Lung (tissue), 12 donors: ENCODE measurements around the gene SERPINA10. TPM values are rescaled to one million over a fixed set of nuclear protein-coding genes. Genes with fewer than 3 reads are reported as not detected.

Source experiments
- ATAC-seq: fragments of 200-7000 bp; cut with Tn5 transposase; one replicate; pipeline ENCODE4 v1.9.1; 2020; ENCODE audit warnings: moderate number of reproducible peaks; ENCODE audit not compliant: insufficient read depth, low FRiP score
- DNase-seq, 3 donors: peaks; one replicate each; pipeline ENCODE4 v3.0.0-alpha.2; 2013 to 2017
- H3K27ac ChIP-seq, 2 donors: one replicate each; pipeline ENCODE4 v1.5.1; 2013; ENCODE audit warnings: mild to moderate bottlenecking in 2 of 2, moderate library complexity in 2 of 2, control low read depth in 1 of 2, inconsistent platforms in 1 of 2, low read depth in 1 of 2, low read length in 1 of 2
- H3K27me3 ChIP-seq, 3 donors: one replicate each; pipeline ENCODE4 v1.5.1; 2013; ENCODE audit warnings: low read length in 2 of 3; ENCODE audit not compliant: control insufficient read depth in 3 of 3, insufficient read depth in 3 of 3
- H3K36me3 ChIP-seq, 4 donors: one replicate each; pipeline ENCODE4 v1.5.1; 2013; ENCODE audit warnings: low read length in 4 of 4, mild to moderate bottlenecking in 1 of 4, moderate library complexity in 1 of 4; ENCODE audit not compliant: control insufficient read depth in 4 of 4, insufficient read depth in 4 of 4
- H3K4me1 ChIP-seq, 5 donors: one replicate each; pipeline ENCODE4 v1.5.1; 2013; ENCODE audit warnings: low read length in 5 of 5, mild to moderate bottlenecking in 2 of 5, moderate library complexity in 1 of 5; ENCODE audit not compliant: control insufficient read depth in 5 of 5, insufficient read depth in 5 of 5
- H3K4me3 ChIP-seq: one replicate; pipeline ENCODE4 v1.5.1; 2013; ENCODE audit warnings: mild to moderate bottlenecking, control low read depth, moderate library complexity
- H3K9ac ChIP-seq, 2 donors: one replicate each; pipeline ENCODE4 v1.5.1; 2013; ENCODE audit warnings: low read length in 2 of 2, control low read depth in 1 of 2; ENCODE audit not compliant: insufficient read depth in 1 of 2
- H3K9me3 ChIP-seq, 4 donors: one replicate each; pipeline ENCODE4 v1.5.1; 2013; ENCODE audit warnings: low read length in 3 of 4, mild to moderate bottlenecking in 1 of 4, moderate library complexity in 1 of 4; ENCODE audit not compliant: control insufficient read depth in 4 of 4, insufficient read depth in 3 of 4
- CTCF ChIP-seq: IDR thresholded peaks from 2 replicates; pipeline ENCODE4 v1.5.1; 2012; ENCODE audit warnings: mild to moderate bottlenecking; ENCODE audit errors: control extremely low read depth, extremely low read depth
- WGBS, 2 donors: extraction: QIAGEN DNeasy Blood & Tissue Kit; methylation state at CpG; one replicate each; pipeline ENCODE4 v1.1.7; 2013; 5-methylcytosine and 5-hydroxymethylcytosine counted together
- polyA plus RNA-seq, 2 donors: library from polyadenylated mRNA; stranded (reverse); fragments of 200-250 nt; gene quantifications; one replicate each; pipeline ENCODE4 v1.2.1, GENCODE V29; 2013
- total RNA-seq, 2 donors: library from RNA; depleted of rRNA in 1 of 2; stranded (reverse); fragments of >200 nt in 1 of 2; gene quantifications; one replicate each; pipeline ENCODE4 v1.2.1, GENCODE V29; 2014 to 2021
- donor health status: control.
- donor health status: control.
- donor health status: Bipolar disorder and iron deficiency.
- donor health status: healthy.
- donor health status: DM: yes; HTN: yes; CAD: no.

Gene SERPINA10
- total and polyA plus RNA-seq, 4 donors: 0.21 TPM; not detected in 3

- WGBS, 2 donors: 58 to 61% methylated on average over 9 of the region's 9 CpGs
These were observed 2.5 kb upstream of the SERPINA10 start for GRCh38 chr14:94295360-94296180.

GRCh38 chr14:94293578-94293924 lies 483 bp upstream of the SERPINA10 start:
- H3K9ac ChIP-seq: no peak overlapping the region
- H3K36me3 ChIP-seq: no peaks in the 10 kb centered on the region
- ATAC-seq (no peak), DNase-seq (no peak)
- H3K27me3 ChIP-seq: no peaks in the 10 kb centered on the region
- no peak overlapping the region for H3K4me3 ChIP-seq
- H3K9me3 ChIP-seq: peaks cover 0 to 4% (median 0%) of the 10 kb centered on the region in 4 donors
- WGBS, 2 donors: 74 to 90% methylated on average over 3 of the region's 3 CpGs
- no peak overlapping the region for H3K27ac ChIP-seq
- TF ChIP-seq CTCF: no peak
- H3K4me1 ChIP-seq: no peaks in the 10 kb centered on the region

More at GRCh38 chr14:94295360-94296180, 2.5 kb upstream of the SERPINA10 start:
- Histone ChIP-seq H3K9ac (no peak overlapping the region), H3K27ac (no peak overlapping the region), H3K9me3 (peaks cover 0 to 4% (median 0%) of the 10 kb centered on the region in 4 donors), H3K27me3 (no peaks in the 10 kb centered on the region), H3K4me3 (no peak overlapping the region), H3K36me3 (no peaks in the 10 kb centered on the region), H3K4me1 (no peaks in the 10 kb centered on the region)
- no peak for ATAC-seq
- no peak for DNase-seq
- no peak for TF ChIP-seq CTCF

GRCh38 chr14:94292526-94292871 lies 569 bp downstream of the SERPINA10 start:
- WGBS, 2 donors: 92% methylated on average over 3 of the region's 3 CpGs
- Histone ChIP-seq H3K9ac (no peak overlapping the region), H3K27me3 (no peaks in the 10 kb centered on the region), H3K4me3 (no peak overlapping the region), H3K27ac (no peak overlapping the region), H3K4me1 (no peaks in the 10 kb centered on the region), H3K9me3 (no peaks in the 10 kb centered on the region), H3K36me3 (no peaks in the 10 kb centered on the region)
- ATAC-seq: no peak
- TF ChIP-seq CTCF: no peak
- no peak for DNase-seq
